Measurements from ENCODE around the gene BLACAT1.

GRCh38 chr1:205437570-205437969, 18.3 kb downstream of the BLACAT1 start:
- no peak for TF ChIP-seq CTCF (IDR thresholded peaks at IDR 0.05)
- no peak for TF ChIP-seq ZFX (IDR thresholded peaks at IDR 0.05; ENCODE audit: borderline replicate concordance)

Measured in 22Rv1 (cell line).